ENCODE data around the gene LTC4S.

The LTC4S gene

DNA sequence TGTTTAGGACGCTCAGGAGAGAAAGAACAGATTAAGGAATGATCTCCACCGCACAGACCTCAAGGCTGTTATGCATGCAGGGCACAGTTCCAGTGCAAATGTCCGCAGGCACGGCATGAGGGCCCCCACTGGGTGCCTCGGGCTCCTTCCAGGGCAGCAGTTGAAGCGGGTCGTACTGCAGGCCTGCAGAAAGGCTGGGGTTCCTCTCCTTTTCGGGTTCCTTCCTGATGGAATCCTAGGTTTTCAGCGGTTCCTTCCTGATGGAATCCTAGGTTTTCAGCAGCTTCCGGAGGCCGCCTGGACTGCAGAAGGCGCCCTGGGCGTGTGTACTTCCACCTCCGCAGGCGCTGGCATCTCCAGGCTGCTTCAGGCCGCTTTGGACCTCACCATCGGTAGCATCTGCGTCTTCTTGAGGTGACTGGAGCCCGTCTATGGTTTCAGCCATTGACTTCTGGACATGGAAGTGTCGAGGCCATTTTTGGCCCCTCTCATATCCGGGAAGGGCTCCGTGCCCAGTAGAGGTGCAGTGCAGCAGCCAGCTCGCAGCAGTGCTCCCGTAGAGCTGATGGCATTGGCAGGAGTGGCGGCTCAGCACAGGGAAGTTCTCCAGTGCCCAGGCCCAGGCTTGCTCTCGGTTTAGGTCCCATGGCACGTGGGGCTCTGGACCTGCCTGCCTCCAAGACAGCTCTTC, 18.5 kb downstream of the LTC4S start:
- DNase-seq (ENCODE audit: low spot score) = no peak

- no peak for DNase-seq (ENCODE audit: low spot score)
These were observed 19.3 kb downstream of the LTC4S start for GRCh38 chr5:179812997-179813607.

DNA sequence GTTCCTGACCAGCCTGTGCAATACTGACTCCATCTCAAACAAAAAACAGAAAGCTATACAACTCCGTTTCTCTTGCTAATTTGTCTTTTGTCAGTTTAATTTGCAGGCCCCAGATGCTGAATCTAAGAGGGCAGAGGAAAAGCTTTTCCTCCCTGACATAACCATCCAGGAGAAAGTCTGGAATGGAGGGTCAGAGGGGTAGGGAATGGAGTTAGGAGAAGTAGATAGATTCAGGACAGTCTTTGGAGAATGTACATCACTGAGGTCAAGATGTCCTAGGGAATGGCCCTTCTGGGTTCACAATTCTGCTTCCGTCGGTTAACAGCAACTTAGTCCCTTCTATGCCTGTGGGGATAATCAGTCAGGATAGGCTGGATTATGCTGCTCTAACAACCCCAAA, 20.3 kb downstream of the LTC4S start:
- no peak for DNase-seq (ENCODE audit: low spot score)

- no peak for DNase-seq (ENCODE audit: low spot score)
These were observed 21.9 kb downstream of the LTC4S start for GRCh38 chr5:179815491-179816249.

GRCh38 chr5:179816401-179816795, 22.6 kb downstream of the LTC4S start:
- no peak for DNase-seq (ENCODE audit: low spot score)

GRCh38 chr5:179816796-179817469, 23.1 kb downstream of the LTC4S start:
- DNase-seq (ENCODE audit: low spot score) = no peak

DNA sequence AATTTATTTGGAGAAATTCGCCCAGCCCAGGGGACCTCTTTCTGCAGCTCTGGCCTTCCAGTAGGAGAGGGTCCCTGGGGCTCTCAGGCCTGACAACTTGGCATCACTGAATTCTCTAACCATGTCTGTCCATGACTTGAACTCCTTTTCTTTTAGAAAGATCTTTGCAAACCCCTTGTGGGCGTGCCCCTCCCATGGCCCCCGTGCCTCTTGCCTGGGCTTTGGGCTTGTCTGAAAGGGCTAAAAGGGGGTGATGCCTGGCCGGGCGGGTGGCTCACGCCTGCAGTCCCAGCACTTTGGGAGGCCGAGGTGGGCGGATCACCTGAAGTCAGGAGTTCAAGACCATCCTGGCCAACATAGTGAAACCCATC, 23.7 kb downstream of the LTC4S start:
- no peak for DNase-seq (ENCODE audit: low spot score)

DNA sequence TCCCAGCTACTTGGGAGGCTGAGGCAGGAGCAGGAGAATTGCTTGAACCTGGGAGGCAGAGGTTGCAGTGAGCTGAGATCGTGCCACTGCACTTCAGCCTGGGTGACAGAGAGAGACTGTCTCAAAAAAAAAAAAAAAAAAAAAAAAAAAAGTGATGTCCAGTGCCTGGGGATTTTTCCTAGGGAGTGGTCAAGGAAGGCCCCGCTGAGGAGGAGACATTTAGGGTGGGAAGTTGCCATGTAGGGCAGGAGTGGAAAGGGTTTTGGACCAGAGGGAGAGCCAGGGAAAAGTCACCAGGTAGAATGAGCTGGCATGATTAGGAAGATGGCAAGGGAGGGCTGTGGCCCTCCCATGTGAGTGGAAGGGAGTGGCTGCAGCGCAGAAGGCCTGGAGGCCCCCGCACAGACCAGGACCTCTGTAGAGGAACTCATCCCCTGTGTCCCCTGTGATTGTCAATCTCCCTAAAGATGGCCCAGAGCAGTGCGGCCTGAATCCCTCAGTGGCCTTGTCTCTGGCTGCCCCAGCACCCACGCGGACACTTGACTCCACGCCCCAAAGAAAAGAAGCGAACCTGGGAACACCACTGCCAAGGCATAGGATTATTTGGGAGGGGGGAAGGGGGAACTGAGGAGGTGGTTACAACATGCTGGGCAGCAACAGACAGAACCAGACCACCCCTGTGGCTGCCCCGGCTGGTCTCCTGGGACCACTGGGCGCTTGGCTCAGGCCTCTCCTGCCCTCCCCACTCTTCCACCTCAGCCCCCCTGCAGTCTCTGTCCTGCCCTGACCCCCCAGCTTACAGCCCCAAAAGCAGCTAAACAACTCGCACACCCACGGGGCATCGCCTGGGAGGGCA, 24.3 kb downstream of the LTC4S start:
- no peak for DNase-seq (ENCODE audit: low spot score)

DNA sequence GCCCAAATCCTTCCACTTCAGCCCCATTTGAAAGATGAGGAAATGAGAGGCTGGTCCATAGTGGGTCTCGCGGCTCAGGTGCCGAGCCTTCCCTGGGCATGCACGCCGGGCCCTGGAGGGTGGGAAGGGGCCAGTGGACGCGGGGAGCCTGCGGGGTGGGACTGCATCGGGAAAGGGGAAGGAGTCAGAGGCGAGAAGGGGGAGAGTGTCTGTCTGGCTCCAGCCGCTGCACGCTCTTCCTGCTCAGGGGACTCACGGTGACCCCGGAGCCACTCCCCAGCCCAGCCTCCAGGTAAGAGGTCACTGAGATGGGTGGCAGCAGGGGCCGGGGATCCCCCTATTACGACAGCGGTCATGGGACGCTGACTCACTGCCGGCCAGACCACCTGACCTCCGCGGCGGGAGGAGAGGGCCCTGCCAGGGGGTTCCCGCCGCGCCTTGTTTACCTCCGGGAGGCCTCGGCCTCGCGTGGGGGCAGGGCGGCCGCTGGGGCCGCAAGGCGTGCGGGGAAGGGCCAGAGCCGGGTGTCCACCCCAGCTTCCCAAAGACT, 25.0 kb downstream of the LTC4S start:
- peak; percentile 95 for DNase-seq (ENCODE audit: low spot score)

- DNase-seq (ENCODE audit: low spot score) = no peak
These were observed 25.7 kb downstream of the LTC4S start for GRCh38 chr5:179819296-179820126.

DNA sequence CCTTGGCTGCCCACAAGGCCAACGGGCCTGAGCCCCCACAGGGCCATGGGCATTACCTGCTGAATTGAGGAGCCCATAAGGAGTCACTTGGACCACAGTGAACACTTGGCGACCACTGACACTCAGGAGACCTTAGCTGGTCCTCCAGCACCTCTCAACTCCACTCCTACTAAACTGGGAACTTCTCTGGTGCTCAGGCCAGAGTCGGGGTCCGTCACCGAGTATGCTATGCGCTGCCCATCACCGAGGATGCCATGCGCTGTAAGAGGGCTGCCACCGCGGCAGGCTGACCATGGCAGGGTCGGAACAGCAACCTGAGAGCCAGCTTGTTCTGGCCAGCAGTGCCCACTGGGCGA, 26.3 kb downstream of the LTC4S start:
- no peak for DNase-seq (ENCODE audit: low spot score)

DNA sequence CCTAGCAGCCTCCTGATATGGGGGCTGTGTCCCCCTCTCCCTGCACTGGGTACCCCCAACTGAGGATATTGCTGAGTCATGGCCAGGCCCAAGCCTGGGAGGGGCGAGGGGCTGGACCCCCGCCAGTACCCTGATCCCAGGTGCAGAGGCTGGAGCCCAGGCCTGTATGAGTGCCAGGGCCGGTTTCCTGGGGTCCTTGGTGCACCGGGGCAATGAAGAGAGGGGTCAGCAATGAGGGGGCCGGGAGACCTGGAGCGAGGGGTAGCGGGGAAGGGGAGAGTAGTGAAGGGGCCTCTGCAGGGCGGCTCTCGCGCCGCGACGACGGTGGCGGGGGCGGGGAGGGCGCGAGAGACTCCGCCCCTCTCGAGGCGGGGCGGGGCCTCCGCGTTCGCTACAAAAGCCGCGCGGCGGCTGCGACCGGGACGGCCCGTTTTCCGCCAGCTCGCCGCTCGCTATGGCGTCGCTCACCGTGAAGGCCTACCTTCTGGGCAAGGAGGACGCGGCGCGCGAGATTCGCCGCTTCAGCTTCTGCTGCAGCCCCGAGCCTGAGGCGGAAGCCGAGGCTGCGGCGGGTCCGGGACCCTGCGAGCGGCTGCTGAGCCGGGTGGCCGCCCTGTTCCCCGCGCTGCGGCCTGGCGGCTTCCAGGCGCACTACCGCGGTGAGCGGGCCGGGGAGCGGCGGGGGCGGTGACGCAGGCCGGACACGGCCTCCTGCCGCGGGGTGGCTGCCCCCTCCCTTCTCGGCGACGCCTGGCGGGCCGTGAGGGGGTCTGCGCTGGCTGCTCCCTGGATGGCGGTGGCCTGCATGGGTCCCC, 26.9 kb downstream of the LTC4S start, which contains the start of gene SQSTM1:
TSS of gene SQSTM1 (plus strand) at position 423 of the 815 bp plus-strand sequence. CDS start at position 455, 32 bp downstream.
- DNase-seq (ENCODE audit: low spot score) = peak; percentile 90

DNA sequence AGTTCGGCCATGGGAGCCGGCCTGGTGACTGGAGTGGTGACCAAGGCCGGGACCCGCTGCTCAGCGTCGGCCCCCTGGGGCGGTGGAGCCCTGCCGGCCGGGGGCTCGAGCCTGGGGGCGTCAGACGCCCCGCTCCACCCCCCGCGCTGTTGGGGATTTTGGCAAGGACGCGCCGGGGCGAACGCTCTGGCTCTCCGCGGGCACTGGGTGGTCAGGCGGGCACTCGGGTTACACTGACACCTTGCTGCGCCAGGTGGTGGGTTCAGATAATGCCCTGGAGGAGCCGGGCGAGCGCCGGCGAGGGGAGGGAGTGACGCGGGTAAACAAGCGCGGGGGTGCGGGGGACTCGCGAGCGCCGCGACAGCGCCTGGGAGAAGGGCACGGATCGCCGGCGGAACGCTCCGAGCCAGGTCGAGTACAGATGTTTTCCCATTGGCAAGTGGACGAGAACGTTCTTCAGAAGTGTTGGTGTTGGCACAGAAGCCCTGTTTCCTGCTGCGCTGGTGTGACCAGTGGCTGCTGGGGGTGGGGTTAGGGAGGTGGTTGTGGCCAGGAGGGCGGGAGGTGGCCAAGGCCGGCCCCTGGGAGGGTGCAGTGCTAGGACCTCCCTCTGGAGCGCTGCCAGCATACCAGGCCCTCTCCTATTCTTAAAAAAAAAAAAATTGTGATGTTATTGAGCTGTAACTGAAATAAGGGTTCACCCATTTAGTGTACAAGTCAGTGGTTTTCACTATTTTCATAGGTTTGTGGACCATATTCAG, 27.7 kb downstream of the LTC4S start:
- DNase-seq (ENCODE audit: low spot score) = peak; percentile 99

DNA sequence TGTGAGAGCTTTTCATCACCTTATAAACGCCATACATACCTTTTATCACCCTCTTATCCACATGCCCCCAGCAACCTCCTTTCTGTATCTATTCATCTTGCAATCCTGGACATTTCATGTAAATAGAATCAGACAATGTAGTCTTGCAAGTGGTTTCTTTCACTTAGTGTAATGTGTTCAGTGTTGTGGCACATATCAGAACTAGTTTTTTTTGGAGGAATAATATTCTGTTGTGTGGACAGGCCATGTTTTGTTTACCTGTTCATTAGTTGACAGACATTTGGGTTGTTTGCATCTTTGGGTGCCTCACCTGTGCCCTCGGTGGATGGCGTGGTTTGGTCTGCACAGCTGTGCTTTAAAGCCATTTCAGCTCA, 28.3 kb downstream of the LTC4S start:
- no peak for DNase-seq (ENCODE audit: low spot score)

- DNase-seq (ENCODE audit: low spot score) = no peak
These were observed 28.7 kb downstream of the LTC4S start for GRCh38 chr5:179822444-179822990.

DNA sequence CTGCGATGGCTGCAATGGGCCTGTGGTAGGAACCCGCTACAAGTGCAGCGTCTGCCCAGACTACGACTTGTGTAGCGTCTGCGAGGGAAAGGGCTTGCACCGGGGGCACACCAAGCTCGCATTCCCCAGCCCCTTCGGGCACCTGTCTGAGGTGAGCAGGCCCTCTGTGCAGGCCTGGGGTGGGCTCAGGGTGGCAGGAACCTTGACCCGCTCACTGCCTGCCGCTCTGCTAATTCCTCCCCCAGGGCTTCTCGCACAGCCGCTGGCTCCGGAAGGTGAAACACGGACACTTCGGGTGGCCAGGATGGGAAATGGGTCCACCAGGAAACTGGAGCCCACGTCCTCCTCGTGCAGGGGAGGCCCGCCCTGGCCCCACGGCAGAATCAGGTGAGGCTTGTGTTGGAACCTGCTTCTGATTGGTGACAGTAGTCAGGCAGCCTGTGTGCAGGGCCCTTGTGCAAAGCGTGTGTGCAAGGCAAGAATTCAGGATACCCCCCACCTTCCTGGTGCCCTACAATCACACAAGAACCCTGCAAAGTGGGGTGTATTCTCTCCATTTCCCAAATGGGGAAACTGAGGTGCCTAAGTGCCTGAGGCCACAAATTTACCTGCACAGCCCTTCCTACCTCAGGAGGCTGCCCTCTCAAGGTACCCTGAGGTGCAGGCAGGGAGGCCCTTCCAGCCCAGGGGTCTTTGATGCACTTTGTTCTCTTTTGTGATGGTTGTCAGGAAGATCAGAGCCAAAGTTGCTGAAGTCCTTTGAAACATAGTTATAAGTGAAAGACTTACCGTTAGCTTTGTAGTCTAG, 30.4 kb downstream of the LTC4S start:
- DNase-seq (ENCODE audit: low spot score) = no peak

- no peak for DNase-seq (ENCODE audit: low spot score)
These were observed 30.9 kb downstream of the LTC4S start for GRCh38 chr5:179824745-179825112.

GRCh38 chr5:179825655-179826182, 31.9 kb downstream of the LTC4S start:
- no peak for DNase-seq (ENCODE audit: low spot score)
